ENCODE results near the gene CYP24A1. TPM values are rescaled to one million over a fixed set of nuclear protein-coding genes. Genes with fewer than 3 reads are reported as not detected.

The CYP24A1 gene
- polyA plus RNA-seq (ENCODE audit: insufficient read length in 3 of 3), result 1 to 10 TPM in 2 of 3 donors, under 1 TPM in 1; 0.81 to 4.1 (median 1.4) TPM
- long read RNA-seq, donor 1, result 0 reads
- long read RNA-seq, donor 2, result 0 reads
- long read RNA-seq, donor 3, result 0 reads
- long read RNA-seq, donor 4, result 0 reads
- long read RNA-seq, donor 5, result 0 reads
- long read RNA-seq, donor 6, partial matches to known transcripts, result 0 of 1 reads
- long read RNA-seq, donor 6, other reads (novel, unspliced or antisense), result 0 of 1 reads
- long read RNA-seq, donor 7, result 0 reads
- long read RNA-seq, donor 8, result 0 reads
- long read RNA-seq, donor 9, partial matches to known transcripts, result 68 of 179 reads
- long read RNA-seq, donor 9, other reads (novel, unspliced or antisense), result 111 of 179 reads
- long read RNA-seq, donor 10, result 0 reads
- long read RNA-seq, donor 11, partial matches to known transcripts, result 0 of 1 reads
- long read RNA-seq, donor 11, other reads (novel, unspliced or antisense), result 0 of 1 reads
- long read RNA-seq, donor 12, result 0 reads
- long read RNA-seq, donor 13, result 0 reads
- long read RNA-seq, donor 14, partial matches to known transcripts, result 325 of 325 reads
- long read RNA-seq, donor 14, other reads (novel, unspliced or antisense), result 0 of 325 reads
- long read RNA-seq, donor 15, result 0 reads
- long read RNA-seq, donor 16, result 0 reads

- DNase-seq, result no peak
Measured at GRCh38 chr20:54173653-54174456, at the start of gene CYP24A1. CYP24A1 (minus strand) TSS chr20:54173986; CDS start chr20:54173579, 407 bp downstream.

GRCh38 chr20:54223285-54223684 is 49.5 kb upstream of the CYP24A1 start:
- no peak for DNase-seq

- DNase-seq, result no peak
Measured at GRCh38 chr20:54221996-54222890, 48.5 kb upstream of the CYP24A1 start.

- no peak for DNase-seq
Measured at GRCh38 chr20:54221353-54221752, 47.6 kb upstream of the CYP24A1 start.

GRCh38 chr20:54220722-54221121 is 46.9 kb upstream of the CYP24A1 start:
- no peak for DNase-seq

GRCh38 chr20:54219751-54220426 is 46.1 kb upstream of the CYP24A1 start:
- peak; percentile 34 for DNase-seq

- DNase-seq, result no peak
Measured at GRCh38 chr20:54218470-54218869, 44.7 kb upstream of the CYP24A1 start.

- DNase-seq, result no peak
Measured at GRCh38 chr20:54217762-54218161, 44.0 kb upstream of the CYP24A1 start.

- DNase-seq, result no peak
Measured at GRCh38 chr20:54215157-54215789, 41.5 kb upstream of the CYP24A1 start.

GRCh38 chr20:54214566-54214965 is 40.8 kb upstream of the CYP24A1 start:
- DNase-seq, result no peak

- DNase-seq, result no peak
Measured at GRCh38 chr20:54212871-54213270, 39.1 kb upstream of the CYP24A1 start.

GRCh38 chr20:54212226-54212625 is 38.4 kb upstream of the CYP24A1 start:
- DNase-seq, result no peak

GRCh38 chr20:54209216-54209813 is 35.5 kb upstream of the CYP24A1 start:
- DNase-seq, result no peak

- DNase-seq, result peak; percentile 24
Measured at GRCh38 chr20:54208548-54209176, 34.9 kb upstream of the CYP24A1 start.

- peak; percentile 86 for DNase-seq
Measured at GRCh38 chr20:54207743-54208547, 34.2 kb upstream of the CYP24A1 start, which contains the start of gene PFDN4. PFDN4 (plus strand) TSS chr20:54208087; CDS start chr20:54208101, 14 bp downstream.

- DNase-seq, result no peak
Measured at GRCh38 chr20:54207053-54207742, 33.4 kb upstream of the CYP24A1 start.

GRCh38 chr20:54205450-54205849 is 31.7 kb upstream of the CYP24A1 start:
- DNase-seq, result no peak

- no peak for DNase-seq
Measured at GRCh38 chr20:54204481-54204880, 30.7 kb upstream of the CYP24A1 start.
